HL-60/S4 treated with retinoic acid at 250 ng/mL for 4 days and 3 days (cell line): ENCODE data around the gene TENM4.

Experiments used
- in situ Hi-C: fragments of 300-500 bp; cut with MboI; formaldehyde crosslinking; loops from 2 replicates; pipeline ENCODE4 v1.7.0; 2022; ENCODE audit warnings: low sequenced_read_pairs

The TENM4 gene

DNA sequence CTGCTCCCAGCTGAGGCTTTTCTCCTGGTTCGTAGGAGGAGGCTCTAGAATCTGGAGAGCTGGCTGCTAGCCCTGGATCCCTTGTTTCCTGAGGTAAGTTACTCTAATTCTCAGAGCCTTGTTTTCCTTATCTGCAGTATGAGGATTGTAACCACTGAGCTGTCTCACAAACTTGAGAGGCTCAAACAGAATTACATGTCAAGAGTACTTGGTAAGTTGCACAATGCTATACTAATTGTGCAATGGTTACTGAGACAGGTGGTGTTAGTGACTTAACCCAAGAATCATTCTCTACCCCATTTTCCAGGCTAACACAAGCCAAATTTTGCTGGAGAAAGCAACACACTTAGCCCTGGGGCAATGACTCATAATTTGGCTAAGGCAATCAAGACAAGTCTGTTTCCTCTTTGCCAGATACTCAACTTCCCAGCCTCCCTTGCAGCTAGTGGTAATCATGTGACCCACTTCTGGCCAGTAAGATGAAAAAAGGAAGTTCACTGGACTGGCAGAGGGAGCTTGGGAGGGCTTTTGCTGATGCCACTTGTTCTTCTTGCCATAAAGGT is 348.0 kb downstream of the TENM4 start:
- in situ Hi-C loops = no loop called here

DNA sequence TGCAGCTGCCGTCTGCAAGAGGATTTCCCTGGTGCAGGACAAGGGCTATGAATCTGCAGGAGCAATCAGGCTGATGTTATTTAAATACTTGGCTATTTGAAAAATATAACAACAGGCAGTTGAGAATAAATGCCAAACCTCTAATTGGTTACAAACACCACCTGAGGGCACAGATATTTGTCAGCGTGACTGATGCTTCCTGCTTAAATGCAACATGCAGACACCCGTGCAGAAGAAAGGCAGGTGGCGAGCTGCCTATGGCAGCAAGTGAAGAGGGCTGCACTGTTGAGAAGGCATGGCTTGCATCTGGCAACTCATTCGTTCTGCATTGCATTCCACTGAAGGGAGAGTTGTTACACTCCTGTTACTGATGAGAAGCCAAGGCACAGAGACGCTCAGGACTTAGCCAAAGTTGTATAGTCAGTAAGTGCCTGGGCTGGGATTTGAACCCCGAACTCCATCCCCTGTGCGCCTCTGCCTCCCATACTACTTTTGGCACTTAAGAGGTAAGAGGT is 350.6 kb downstream of the TENM4 start:
- in situ Hi-C loops = no loop called here

DNA sequence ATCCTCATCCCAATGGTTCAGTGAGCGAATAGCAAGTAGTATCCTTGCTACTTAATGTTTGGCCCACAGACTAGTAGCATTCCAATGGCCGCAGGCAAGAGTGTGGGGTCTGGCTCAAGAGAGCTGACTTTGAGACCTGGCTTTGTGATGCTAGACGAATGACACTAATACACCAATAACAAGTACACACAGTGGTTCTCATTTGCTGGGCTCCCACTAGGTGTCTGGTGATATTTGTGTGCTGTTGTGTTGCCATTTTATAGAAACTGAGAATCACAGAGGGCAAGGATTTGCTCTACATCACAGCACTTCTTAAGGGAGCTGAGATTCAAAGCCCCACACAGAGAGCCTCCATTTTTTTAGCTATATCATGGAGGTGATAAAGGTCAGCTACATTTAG is 351.2 kb downstream of the TENM4 start:
- in situ Hi-C loops = no loop called here

DNA sequence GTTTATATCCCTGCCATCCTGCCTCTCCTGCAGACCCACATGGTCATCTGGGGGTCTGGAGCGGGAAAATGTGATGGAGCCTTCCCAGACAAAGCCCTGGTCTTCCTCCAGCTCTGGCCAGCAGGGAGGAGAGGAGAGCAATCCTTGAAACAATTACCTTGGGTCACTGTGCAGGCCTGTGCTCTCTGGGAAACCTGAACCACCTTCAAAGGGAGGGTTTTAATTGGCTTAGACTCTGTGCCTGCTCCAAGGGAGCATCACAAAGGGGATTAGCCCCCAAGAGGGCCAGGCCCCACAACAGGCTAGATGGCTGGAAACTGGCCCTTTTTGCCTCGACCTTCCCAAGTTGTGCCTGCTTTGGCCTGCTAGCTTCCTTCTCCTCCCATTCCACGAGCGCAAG is 351.9 kb downstream of the TENM4 start:
- in situ Hi-C loops = no loop called here

DNA sequence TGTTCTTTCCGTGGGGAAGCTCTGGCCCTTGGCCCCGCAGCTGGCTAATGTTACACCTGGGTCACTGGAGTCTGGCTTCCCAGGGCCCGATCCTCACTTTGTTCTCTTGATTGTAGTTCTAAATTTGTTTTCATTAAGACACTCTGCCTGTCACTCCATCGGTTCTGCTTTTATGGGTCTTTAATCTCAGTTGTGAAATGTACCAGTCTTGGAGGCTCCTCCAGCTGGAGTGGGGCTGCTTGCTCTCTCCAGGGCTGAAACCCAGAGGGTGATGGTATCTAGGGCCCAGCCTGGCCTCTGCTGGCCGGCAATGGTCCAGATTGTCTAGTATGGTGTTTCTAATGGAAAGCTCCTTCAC is 352.9 kb downstream of the TENM4 start:
- in situ Hi-C loops = no loop called here

DNA sequence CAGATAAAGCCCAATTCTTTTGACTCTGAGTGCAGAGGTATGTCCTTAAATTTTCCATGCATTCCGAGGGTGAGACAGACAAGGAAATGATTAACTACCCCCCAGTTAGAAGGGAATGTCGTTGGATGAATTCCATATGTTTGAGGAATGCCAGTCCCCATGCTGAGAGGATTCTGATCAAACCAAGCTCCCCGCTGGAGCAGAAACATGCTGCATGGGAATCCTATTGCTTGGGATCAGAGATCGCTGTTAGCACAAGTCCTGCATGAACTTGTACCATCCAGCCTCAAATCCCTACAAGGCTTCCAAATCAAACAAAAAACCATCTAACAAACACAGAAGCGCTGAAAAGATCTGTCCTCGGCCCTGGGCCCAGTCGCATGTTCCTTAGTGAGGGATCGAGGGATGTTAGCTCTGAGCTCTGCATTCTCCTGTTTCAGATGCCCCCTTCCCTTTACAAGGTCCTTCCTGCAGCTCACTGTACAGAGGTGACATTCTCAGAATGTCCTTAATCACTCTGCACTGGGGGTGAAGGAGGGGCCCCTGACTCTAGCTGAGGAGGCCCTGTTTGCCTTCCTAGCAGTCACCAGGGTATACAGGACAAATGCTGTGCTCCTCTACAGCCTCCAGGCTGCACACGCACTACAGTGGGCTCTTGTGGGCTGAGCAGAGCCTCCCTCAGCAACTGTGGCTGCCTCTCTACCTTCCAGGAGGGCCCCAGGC is 353.4 kb downstream of the TENM4 start:
- in situ Hi-C loops = no loop called here

DNA sequence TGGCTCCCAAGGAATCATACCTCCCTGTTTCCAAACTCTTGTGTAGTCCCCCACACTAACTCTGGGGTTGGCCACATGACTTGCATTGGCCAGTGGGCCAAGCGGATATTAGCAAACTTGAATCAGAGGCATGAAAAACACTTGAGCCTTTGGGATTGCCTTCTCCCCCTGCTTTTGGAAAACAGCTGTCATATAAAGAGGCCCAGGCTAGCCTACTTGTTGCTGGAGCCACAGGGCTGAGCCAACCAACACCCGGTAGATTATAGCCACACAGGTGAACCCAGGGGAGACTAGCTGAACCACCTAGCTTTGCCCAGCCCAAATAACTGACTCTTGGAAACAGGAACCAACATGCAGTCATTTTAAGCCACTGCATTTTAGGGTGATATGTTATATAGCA is 354.8 kb downstream of the TENM4 start:
- in situ Hi-C loops = no loop called here

DNA sequence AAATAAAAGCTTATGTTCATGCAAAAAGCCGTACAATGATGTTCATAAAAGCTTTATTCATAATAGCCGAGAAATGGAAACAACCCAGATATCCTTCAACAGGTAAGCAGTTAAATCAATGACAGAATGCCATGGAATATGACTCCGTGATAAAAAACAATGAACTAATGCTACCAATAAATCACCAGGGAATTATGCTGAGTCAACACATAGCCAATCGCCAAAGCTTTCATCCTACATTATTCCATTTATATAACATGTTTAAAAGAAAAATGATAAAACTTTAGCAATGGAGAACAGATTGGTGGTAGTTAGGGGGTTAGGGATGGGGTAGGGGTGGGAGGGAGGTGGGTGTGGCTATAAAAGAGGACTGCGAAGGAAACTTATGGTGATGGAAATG is 356.4 kb downstream of the TENM4 start:
- in situ Hi-C loops = no loop called here

DNA sequence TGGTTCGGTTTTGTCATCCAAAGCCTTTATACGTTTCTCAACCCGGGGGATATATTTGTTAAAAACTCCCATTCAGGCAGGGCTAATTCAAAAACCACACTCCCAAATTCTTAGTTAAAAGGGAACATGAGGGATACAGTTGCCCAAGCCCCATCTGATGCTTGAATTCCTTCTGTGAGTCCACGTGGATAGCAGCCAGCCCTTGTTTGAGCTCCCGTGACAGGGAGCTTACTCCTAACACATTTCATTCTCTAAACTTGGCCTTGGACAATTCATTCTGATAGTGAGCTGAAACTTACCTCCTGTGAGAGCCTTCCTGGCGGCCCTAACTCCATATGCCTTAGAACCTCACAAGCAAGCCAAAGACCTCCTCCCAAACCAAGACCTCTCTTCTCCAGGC is 357.5 kb downstream of the TENM4 start:
- in situ Hi-C loops = no loop called here

DNA sequence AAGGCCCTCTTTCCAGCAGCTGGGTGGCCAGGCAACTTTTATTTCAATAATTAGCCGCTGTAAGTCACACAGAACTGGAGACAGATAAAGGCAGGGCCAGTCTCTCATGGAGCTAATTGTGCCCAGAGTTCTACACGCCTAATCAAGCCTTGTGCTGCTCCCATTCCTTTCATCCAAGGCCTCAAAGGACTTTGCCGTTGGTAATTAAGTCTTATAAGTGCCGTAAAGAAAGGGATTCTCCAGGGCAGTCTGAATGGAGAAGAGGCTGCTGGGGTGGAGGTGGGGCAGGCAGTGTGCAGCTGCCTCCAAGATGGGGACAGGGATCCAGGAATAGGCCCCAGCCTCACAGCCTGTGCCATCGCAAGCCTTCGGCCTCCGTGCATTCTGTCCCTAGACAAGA is 357.9 kb downstream of the TENM4 start:
- in situ Hi-C loops = no loop called here

DNA sequence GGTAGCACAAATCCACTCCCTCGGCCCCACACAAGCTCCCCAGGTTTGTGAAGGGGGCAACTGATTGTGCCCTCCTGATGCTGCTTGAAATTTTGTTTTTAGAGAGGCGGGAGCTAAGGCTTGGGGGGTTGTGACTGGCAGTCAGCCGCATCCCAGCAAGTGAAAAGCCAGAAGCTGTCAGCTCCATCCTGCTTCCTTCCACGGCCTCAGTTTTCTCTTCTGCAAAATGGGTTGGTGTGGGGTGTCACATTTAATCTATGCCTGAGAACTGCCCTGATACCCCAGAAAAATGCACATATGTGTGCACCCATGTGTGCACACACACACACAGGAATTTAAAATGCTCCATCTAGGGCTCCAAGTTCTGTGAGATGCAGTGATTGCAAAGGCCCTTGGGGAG is 358.6 kb downstream of the TENM4 start:
- in situ Hi-C loops = no loop called here

DNA sequence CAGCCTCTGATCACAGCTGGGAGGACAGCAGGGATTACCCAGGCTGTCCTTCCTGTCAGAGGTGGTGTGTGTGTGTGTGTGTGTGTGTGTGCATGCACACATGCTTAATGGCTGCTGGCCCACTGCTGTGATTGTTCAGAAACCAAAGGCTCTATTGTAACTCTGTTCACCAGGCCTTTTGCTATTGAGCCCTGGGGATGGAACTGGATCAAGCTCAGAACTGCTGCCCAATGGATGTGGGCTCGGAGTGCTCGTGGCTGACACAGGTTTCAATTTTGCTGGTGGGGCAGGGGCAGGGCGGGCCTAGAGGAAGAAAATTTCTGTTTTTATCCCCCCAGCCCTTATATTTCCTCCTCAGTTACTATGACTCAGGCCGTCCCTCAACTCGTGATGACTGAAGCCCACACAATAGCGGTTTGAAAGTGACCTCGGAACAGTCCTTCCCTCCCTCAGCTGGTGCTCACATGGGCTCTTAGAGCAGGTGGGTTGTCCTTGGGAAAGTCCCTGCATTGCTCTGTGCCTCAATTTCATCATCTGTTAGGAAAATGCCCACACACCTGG is 359.3 kb downstream of the TENM4 start:
- in situ Hi-C loops = no loop called here

DNA sequence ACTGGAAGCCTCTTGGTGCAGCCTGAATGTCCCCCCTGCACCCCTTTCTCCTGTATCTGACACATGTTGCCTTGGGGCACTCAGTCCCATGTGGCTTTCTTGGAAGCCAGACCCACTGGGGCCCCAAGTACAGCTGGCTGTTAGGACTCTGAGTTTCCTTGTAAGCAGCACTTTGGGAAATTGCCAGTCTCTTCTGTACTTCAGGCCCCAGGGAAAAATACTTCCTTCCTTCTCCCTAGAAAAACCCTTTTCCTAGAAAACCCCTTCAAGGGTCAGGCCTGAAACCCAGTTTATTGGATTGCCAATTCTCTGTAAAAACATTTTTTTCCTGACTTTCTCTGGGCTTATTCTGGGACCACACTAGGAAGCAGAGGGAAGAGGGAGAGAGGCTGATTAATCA is 360.3 kb downstream of the TENM4 start:
- in situ Hi-C loops = no loop called here

DNA sequence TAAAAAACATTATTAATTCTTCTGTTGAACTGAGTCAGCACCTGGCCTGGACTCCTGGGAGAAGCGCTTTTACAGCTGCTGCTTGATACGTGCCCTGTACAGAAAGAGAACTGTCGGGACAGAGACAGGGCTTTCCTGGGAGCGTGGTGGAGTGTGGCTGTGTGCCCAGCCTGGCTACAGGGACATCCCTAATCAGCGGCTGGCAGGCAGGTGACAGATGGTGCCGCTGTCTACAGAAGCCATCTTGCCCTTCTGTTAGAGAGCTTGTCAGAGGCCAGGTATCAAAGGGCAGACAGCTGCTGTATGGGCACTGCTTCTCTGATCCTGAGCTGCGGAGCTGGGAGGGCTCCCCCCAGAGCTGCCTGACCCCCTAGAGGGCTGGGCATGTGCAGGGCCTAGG is 361.8 kb downstream of the TENM4 start:
- in situ Hi-C loops = no loop called here

DNA sequence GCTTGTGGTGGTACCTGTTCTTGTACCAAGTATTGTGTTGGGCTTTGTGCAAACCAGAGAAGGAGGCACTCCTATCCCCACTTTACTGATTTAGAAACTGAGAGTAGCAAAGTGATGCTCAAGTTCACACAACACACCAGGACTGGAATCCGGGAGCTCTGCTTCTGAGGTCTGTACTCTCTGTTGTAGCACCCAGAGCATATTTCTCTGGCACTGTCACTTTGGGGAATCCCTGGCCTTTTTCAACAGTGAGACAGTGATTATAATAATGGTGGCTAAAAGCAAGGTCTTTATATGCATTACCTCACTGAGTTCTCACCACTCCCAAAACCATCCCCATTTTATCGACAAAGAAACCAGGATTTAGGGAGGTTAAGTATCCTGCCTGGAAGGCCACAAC is 362.4 kb downstream of the TENM4 start:
- in situ Hi-C loops = no loop called here

DNA sequence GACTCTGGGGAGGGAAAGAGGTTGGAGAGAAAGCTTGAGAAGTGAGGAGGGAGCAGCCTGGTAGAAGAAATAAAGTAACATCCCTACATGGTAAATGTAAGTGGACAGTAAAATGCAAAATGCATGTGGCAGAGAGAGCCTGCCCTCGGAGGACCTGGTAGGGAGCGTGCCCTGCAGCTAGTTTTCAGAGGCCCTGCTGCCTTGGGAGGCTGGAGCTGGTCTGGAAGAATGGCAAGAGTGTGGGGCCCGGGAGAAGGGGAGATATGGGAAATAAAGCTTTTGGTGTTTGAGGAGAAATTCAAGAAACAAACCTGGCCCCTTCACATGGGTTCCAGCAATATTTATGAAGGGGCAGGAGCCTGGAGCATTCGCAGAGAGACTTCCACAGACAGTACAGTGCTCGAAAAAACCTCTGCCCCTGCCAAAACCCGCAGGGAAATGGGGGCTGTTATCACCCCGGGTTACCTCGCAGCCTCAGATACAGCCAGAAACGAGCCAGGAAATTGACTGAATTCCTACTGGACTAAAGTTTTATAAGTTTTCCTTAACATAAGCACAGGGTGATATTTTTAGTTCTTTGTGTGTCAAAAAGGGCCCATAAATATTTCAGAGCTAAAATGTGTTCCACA is 363.0 kb downstream of the TENM4 start:
- in situ Hi-C loops = no loop called here

DNA sequence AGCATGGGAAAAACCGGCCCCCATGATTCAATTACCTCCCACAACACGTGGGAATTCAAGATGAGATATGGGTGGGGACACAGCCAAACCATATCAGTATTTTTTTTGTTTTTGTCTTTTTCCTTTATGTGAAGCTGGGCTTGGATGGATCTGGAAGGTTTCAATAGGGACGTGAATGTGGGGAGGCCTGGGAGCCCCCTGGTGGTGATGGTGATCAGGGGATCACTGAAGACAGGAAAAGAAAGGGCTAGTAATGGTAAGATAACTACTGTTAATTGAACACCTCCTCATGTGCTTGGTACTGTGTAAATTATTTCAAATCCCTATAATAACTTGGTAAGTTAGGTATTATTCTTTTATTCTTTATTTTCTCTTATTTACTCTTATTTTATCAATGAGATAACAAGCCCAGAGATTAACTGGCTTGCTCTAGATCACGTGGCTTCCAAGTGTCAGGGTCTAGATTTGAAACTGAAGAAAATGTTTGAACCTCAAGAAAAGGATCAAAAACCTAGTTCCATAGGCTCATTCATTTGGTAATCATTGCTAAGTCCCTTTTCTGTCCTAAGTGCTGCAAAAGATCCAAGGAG is 364.2 kb downstream of the TENM4 start:
- in situ Hi-C loops = no loop called here

DNA sequence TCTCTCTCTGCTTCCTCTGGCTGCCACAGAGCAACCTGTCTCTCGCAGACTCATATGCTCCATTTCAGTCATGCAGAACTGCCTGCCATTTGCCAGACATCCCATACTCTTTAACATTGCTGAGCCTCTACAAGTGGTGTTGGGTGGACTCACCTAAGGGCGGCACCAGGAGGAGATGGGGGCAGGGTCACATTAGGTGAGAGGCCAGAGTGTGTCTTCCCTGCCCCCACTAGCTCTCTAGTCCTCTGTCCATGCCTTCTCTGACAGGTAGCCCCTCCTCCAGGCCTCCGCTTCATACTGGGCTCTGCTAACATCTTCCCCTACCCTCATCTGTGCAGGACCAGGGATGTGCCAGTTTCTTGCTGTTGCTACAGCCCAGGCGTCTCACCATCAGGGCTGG is 366.3 kb downstream of the TENM4 start:
- in situ Hi-C loops = loop anchor here (25.0 kb wide), 1 partner anchor 412 kb away; no protein-coding TSS in a partner anchor

DNA sequence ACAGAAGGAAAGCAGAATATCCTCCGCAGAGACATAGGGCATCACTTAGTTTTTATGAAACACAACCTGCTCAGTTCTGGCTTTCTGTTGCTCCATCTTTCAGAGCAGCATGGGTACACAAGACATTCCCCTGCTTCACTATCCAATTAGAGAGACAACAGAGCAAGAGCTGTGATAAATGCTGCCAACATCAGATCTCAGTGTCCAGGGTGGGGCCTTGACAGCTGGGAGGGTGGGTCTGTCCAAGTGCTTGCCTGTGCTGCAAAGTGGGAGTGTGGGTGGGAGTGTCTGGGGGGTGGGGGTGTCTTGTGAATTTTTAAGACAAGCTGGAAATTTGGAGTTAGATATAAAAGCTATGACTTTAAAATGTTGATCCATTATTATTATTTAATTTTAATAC is 369.6 kb downstream of the TENM4 start:
- in situ Hi-C loops = loop anchor here (25.0 kb wide), 1 partner anchor 409 kb away; no protein-coding TSS in a partner anchor

DNA sequence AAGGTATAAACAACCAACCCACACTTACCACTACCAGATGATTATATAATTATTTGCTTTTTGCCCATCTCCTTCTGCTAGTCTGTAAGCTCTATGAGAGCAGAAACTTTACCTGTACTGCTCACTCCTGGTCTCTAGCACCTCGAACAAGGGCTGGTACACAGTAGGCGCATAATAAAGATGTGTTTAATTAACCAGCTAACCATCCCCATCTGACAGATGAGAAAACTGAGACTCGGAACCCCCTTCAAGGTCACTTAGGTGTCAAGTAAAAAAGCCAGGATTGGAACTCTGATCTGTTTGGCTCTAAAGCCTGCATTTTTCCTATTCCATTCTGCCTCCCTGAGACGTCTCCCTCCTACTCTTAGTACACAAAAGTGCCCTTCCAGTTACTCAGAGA is 370.3 kb downstream of the TENM4 start:
- in situ Hi-C loops = loop anchor here (25.0 kb wide), 1 partner anchor 408 kb away; no protein-coding TSS in a partner anchor

DNA sequence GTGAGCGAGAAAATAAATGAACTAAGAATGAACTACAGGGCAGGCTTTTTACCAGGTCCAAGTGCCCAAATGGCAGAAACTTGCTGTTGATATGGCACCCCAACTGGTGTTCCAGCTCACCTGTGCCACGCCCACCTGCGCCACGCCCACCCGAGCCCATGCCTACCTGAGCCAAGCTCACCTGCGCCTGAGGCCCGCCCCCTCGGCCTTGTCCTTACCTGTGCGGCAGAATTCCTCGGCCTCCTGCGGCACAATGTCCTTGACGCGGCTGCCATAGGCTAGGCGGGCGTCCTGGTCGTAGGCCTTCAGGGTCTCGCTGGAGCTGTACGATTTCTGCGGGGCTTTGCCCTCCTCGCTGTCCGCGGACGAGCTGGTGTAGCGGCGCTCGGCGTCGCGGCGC is 371.3 kb downstream of the TENM4 start:
- in situ Hi-C loops = loop anchor here (25.0 kb wide), 1 partner anchor 407 kb away; no protein-coding TSS in a partner anchor
